HG02588 (cell line): ENCODE results near the gene ASXL1.
"Not testable (repeated sequence)": the region's sequence is repeated elsewhere in the genome, so short reads cannot be mapped to it uniquely, and the experiment has no call there.

Source experiments
- ATAC-seq: cut with Tn5 transposase; IDR thresholded peaks from one replicate; pipeline ENCODE4 v1.9.1; 2021; ENCODE audit warnings: mild to moderate bottlenecking, moderate library complexity; ENCODE audit not compliant: unreplicated experiment

ASXL1 gene

GRCh38 chr20:32464401-32465091, 106.4 kb downstream of the ASXL1 start:
- ATAC-seq, result no peak

- no peak for ATAC-seq
Observed at GRCh38 chr20:32465092-32465900, 107.2 kb downstream of the ASXL1 start.

- not testable (repeated sequence) for ATAC-seq
Observed at GRCh38 chr20:32465901-32466675, 108.0 kb downstream of the ASXL1 start.

- ATAC-seq, result no peak
Observed at GRCh38 chr20:32466739-32467505, 108.8 kb downstream of the ASXL1 start.

GRCh38 chr20:32467506-32468312, 109.6 kb downstream of the ASXL1 start:
- no peak for ATAC-seq

- no peak for ATAC-seq
Observed at GRCh38 chr20:32468313-32468640, 110.1 kb downstream of the ASXL1 start.

- ATAC-seq, result no peak
Observed at GRCh38 chr20:32468860-32469259, 110.7 kb downstream of the ASXL1 start.

GRCh38 chr20:32470025-32470861, 112.1 kb downstream of the ASXL1 start:
- ATAC-seq, result no peak

- ATAC-seq, result no peak
Observed at GRCh38 chr20:32470940-32471339, 112.8 kb downstream of the ASXL1 start.

GRCh38 chr20:32472581-32473207, 114.6 kb downstream of the ASXL1 start:
- no peak for ATAC-seq

- no peak for ATAC-seq
Observed at GRCh38 chr20:32473231-32474008, 115.3 kb downstream of the ASXL1 start.

GRCh38 chr20:32474009-32474716, 116.0 kb downstream of the ASXL1 start:
- no peak for ATAC-seq

GRCh38 chr20:32474717-32474966, 116.5 kb downstream of the ASXL1 start:
- ATAC-seq, result no peak

GRCh38 chr20:32474967-32475811, 117.1 kb downstream of the ASXL1 start:
- ATAC-seq, result no peak

GRCh38 chr20:32476684-32477593, 118.8 kb downstream of the ASXL1 start:
- ATAC-seq, result no peak
